MCF 10A (cell line): ENCODE results near the gene KARS1. TPM values are rescaled to one million over a fixed set of nuclear protein-coding genes. Genes with fewer than 3 reads are reported as not detected.
A peak's percentile ranks its signal among the peaks of the same experiment; 100 is the strongest.
"Not testable (repeated sequence)": the region's sequence is repeated elsewhere in the genome, so short reads cannot be mapped to it uniquely, and the experiment has no call there.

Experiments
- BruUV-seq: library from RNA; stranded (reverse); fragments of 400-500 nt; replicated peaks from 2 replicates; lab custom pipeline; 2021; lab: Mats Ljungman, UMichigan
- CTCF ChIA-PET: fragments of 300-600 bp; sonication (Branson Sonifier 250); formaldehyde crosslinking; extraction: SDS; loops from one replicate; lab custom pipeline; 2021; ENCODE audit warnings: antibody characterized with exemption, inconsistent platforms; lab: Yijun Ruan, JAX
- POLR2A ChIA-PET: fragments of 300-600, 350-650 bp; sonication (Branson Sonifier 250); formaldehyde crosslinking; extraction: SDS; loops from one replicate; lab custom pipeline; 2020; ENCODE audit warnings: antibody characterized with exemption, inconsistent platforms; lab: Yijun Ruan, JAX
- DNase-seq: peaks from one replicate; pipeline ENCODE4 v3.0.0-alpha.2; 2018; ENCODE audit not compliant: unreplicated experiment
- H3K27ac Mint-ChIP-seq: one replicate; pipeline ENCODE4 v1.8.0; 2022; ENCODE audit warnings: mild to moderate bottlenecking, low read depth, mixed read lengths; ENCODE audit not compliant: unreplicated experiment
- H3K27me3 Mint-ChIP-seq: one replicate; pipeline ENCODE4 v1.8.0; 2022; ENCODE audit warnings: mixed read lengths; ENCODE audit not compliant: insufficient read depth, unreplicated experiment
- H3K36me3 Mint-ChIP-seq: one replicate; pipeline ENCODE4 v1.8.0; 2022; ENCODE audit warnings: mild to moderate bottlenecking, moderate library complexity, mixed read lengths; ENCODE audit not compliant: insufficient read depth, unreplicated experiment
- H3K4me1 Mint-ChIP-seq: one replicate; pipeline ENCODE4 v1.8.0; 2022; ENCODE audit warnings: mixed read lengths; ENCODE audit not compliant: insufficient read depth, unreplicated experiment
- H3K4me3 Mint-ChIP-seq: one replicate; pipeline ENCODE4 v1.8.0; 2022; ENCODE audit warnings: mild to moderate bottlenecking, moderate library complexity, mixed read lengths; ENCODE audit not compliant: unreplicated experiment
- H3K9me3 Mint-ChIP-seq: one replicate; pipeline ENCODE4 v1.8.0; 2022; ENCODE audit warnings: mixed read lengths; ENCODE audit not compliant: unreplicated experiment
- CTCF ChIP-seq: fragments of 200-600 bp; IDR thresholded peaks from one replicate; pipeline ENCODE4 v1.8.0; 2022; ENCODE audit warnings: antibody characterized with exemption, mild to moderate bottlenecking; ENCODE audit not compliant: unreplicated experiment
- intact Hi-C: fragments of 100-400 bp; cut with micrococcal nuclease; formaldehyde crosslinking; loops from 2 replicates; pipeline ENCODE4 v1.14.1; 2022
- total RNA-seq: library from RNA; stranded (reverse); gene quantifications from 2 replicates; pipeline ENCODE4 v1.2.3, GENCODE V29; 2022

KARS1 gene
- total RNA-seq, 1 experiment from 2014 or later, result 219 TPM

GRCh38 chr16:75599452-75600277, 47.8 kb downstream of the KARS1 start:
- Mint-ChIP-seq H3K27me3 (no peaks in the 10 kb centered on the region), H3K36me3 (peaks cover 69% of the 10 kb centered on the region), H3K27ac (no peak overlapping the region), H3K9me3 (peaks cover 15% of the 10 kb centered on the region), H3K4me1 (peaks cover 1% of the 10 kb centered on the region), H3K4me3 (no peak overlapping the region)
- DNase-seq, result no peak
- no peak for TF ChIP-seq CTCF
- intact Hi-C loops, result no loop called here
- ChIA-PET POLR2A (interaction anchor here (0.6 to 1.2 kb wide), 6 partner anchors 10 to 1300 kb away, joined by 3 read pairs; partner anchors contain the start of gene ADAT1), CTCF (interaction anchor here (1.0 to 1.7 kb wide), 3 partner anchors 83 to 164 kb away, joined by 3 to 5 read pairs (median 5); no protein-coding TSS in a partner anchor)
- TSS peak; percentile 14 for BruUV-seq

GRCh38 chr16:75593825-75594820, 53.3 kb downstream of the KARS1 start:
- Mint-ChIP-seq H3K36me3 (peaks cover 21% of the 10 kb centered on the region), H3K4me1 (peaks cover 9% of the 10 kb centered on the region), H3K9me3 (peaks cover 8% of the 10 kb centered on the region), H3K27me3 (no peaks in the 10 kb centered on the region), H3K4me3 (no peak overlapping the region), H3K27ac (peak overlapping the region; percentile 75)
- ChIA-PET POLR2A (interaction anchor here (0.5 to 1.1 kb wide), 2 partner anchors 10 to 1332 kb away, joined by 3 to 7 read pairs; no protein-coding TSS in a partner anchor), CTCF (interaction anchor here (0.9 kb wide), 1 partner anchor 24 kb away, joined by 3 read pairs; no protein-coding TSS in a partner anchor)
- intact Hi-C loops, result no loop called here
- BruUV-seq, result no TSS peak
- no peak for TF ChIP-seq CTCF
- DNase-seq, result peak; percentile 74

GRCh38 chr16:75593308-75593707, 54.2 kb downstream of the KARS1 start:
- BruUV-seq, result no TSS peak

GRCh38 chr16:75591927-75592326, 55.5 kb downstream of the KARS1 start:
- DNase-seq, H3K27me3 Mint-ChIP-seq, BruUV-seq, H3K9me3 Mint-ChIP-seq, intact Hi-C loops, H3K4me1 Mint-ChIP-seq, H3K27ac Mint-ChIP-seq, H3K4me3 Mint-ChIP-seq: not testable (repeated sequence)
- CTCF ChIA-PET, result interaction anchor here (0.6 kb wide), 1 partner anchor 390 kb away, joined by 4 read pairs; no protein-coding TSS in a partner anchor
- H3K36me3 Mint-ChIP-seq, result peaks cover 18% of the 10 kb centered on the region
- POLR2A ChIA-PET, result interaction anchor here (0.7 kb wide), 1 partner anchor 17 kb away, joined by 5 read pairs; no protein-coding TSS in a partner anchor

More at GRCh38 chr16:75593308-75593707, 54.2 kb downstream of the KARS1 start:
- Mint-ChIP-seq H3K27me3 (no peaks in the 10 kb centered on the region), H3K4me3 (no peak overlapping the region), H3K27ac (no peak overlapping the region), H3K36me3 (peaks cover 20% of the 10 kb centered on the region), H3K4me1 (peaks cover 9% of the 10 kb centered on the region), H3K9me3 (peaks cover 8% of the 10 kb centered on the region)
- ChIA-PET POLR2A (interaction anchor here (1.1 kb wide), 1 partner anchor 9 kb away, joined by 7 read pairs; no protein-coding TSS in a partner anchor), CTCF (interaction anchor here (0.9 kb wide), 1 partner anchor 25 kb away, joined by 3 read pairs; no protein-coding TSS in a partner anchor)
- intact Hi-C loops, result no loop called here
- TF ChIP-seq CTCF, result no peak
- no peak for DNase-seq
